OCI-LY3 (cell line): Measurements from ENCODE around the gene GNA12.

Experiments
- EZH2phosphoT487 ChIP-seq: fragments of 200-600 bp; shearing (Covaris generic); IDR thresholded peaks from 2 replicates; pipeline ENCODE4 v1.6.1; 2018; ENCODE audit warnings: antibody characterized with exemption, mixed run types, low read depth
- TF ChIP-seq, protein P1 (sequence below): fragments of 200-600, 300-600 bp; sonication (generic); IDR thresholded peaks from 2 replicates; pipeline ENCODE4 v1.5.1; 2014; ENCODE audit warnings: antibody characterized with exemption, low read length, low read depth

DNA sequence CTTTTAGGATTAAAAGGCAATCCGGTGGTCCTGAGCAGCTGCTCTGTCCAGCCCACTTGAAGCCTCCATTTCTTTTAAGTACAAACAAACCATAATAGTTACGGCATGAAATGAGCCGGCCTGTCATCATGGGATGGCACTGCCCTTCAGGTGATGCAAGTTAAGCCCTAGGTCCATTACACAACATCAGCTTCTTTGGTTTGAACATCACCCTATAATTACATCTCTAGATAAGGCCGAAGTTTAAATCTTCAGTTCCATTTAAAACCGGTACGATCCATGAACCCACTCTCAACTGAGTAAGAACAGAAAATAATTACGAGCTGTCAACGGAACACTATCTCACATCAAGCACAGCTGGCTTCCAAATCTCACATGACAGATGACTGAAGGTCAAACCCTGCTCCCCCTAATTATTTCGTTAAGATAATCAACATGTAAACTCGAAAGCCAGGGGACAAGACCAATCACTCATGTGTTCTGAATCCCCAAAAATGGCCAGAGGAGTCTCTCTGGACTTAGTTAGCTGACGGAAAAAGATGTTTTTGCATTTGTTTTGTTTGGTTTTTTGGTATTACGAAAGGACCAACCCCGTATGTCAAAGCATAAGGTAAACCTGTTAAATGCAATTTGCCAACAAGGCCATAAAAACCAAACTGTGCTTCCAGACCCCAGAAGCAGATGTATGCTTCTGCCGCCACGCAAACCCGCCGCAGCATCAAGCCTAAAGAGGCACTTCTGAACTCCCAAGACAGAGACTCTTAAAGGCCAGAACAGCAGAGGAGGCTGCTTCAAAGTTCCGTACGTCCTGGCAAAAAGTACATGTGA is 10.8 kb downstream of the GNA12 start:
- TF ChIP-seq, protein P1, sequence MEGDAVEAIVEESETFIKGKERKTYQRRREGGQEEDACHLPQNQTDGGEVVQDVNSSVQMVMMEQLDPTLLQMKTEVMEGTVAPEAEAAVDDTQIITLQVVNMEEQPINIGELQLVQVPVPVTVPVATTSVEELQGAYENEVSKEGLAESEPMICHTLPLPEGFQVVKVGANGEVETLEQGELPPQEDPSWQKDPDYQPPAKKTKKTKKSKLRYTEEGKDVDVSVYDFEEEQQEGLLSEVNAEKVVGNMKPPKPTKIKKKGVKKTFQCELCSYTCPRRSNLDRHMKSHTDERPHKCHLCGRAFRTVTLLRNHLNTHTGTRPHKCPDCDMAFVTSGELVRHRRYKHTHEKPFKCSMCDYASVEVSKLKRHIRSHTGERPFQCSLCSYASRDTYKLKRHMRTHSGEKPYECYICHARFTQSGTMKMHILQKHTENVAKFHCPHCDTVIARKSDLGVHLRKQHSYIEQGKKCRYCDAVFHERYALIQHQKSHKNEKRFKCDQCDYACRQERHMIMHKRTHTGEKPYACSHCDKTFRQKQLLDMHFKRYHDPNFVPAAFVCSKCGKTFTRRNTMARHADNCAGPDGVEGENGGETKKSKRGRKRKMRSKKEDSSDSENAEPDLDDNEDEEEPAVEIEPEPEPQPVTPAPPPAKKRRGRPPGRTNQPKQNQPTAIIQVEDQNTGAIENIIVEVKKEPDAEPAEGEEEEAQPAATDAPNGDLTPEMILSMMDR, result no peak
- TF ChIP-seq EZH2phosphoT487, result no peak
